Activated B cell treated with CpG ODN at 0.5 μM for 24 hours (primary cell): ENCODE results near the gene TPRN. TPM values are rescaled to one million over a fixed set of nuclear protein-coding genes. Genes with fewer than 3 reads are reported as not detected.
A peak's percentile ranks its signal among the peaks of the same experiment; 100 is the strongest.

Experiments used
- ATAC-seq: fragments of 200-7000 bp; cut with Tn5 transposase; one replicate; pipeline ENCODE4 v1.10.0; 2021; ENCODE audit warnings: low read depth, mild to moderate bottlenecking, moderate library complexity
- CTCF ChIA-PET: fragments of 350-600 bp; sonication (Branson Sonifier 250); formaldehyde crosslinking; loops from one replicate; lab custom pipeline; 2021; ENCODE audit warnings: antibody characterized with exemption; lab: Charles Lee
- POLR2A ChIA-PET: fragments of 350-600 bp; sonication (Branson Sonifier 250); formaldehyde crosslinking; loops from one replicate; lab custom pipeline; 2021; ENCODE audit warnings: antibody characterized with exemption; lab: Charles Lee
- DNase-seq: peaks from one replicate; pipeline ENCODE4 v3.0.0; 2022
- H3K27ac Mint-ChIP-seq: one replicate; pipeline ENCODE4 v1.8.0; 2020; ENCODE audit warnings: mixed read lengths
- H3K27me3 Mint-ChIP-seq: one replicate; pipeline ENCODE4 v1.8.0; 2021; ENCODE audit warnings: mixed read lengths
- H3K36me3 Mint-ChIP-seq: one replicate; pipeline ENCODE4 v1.8.0; 2021; ENCODE audit warnings: low read depth, mixed read lengths
- H3K4me1 Mint-ChIP-seq: one replicate; pipeline ENCODE4 v1.8.0; 2021; ENCODE audit warnings: mixed read lengths
- H3K4me3 Mint-ChIP-seq: one replicate; pipeline ENCODE4 v1.8.0; 2020; ENCODE audit warnings: mild to moderate bottlenecking, mixed read lengths
- H3K9me3 Mint-ChIP-seq: one replicate; pipeline ENCODE4 v1.8.0; 2020; ENCODE audit warnings: mixed read lengths
- CTCF ChIP-seq: fragments of 200-600 bp; IDR thresholded peaks from one replicate; pipeline ENCODE4 v1.8.0; 2022; ENCODE audit warnings: antibody characterized with exemption, mild to moderate bottlenecking
- intact Hi-C: fragments of 100-400 bp; cut with micrococcal nuclease; formaldehyde crosslinking; loops from one replicate; pipeline ENCODE4 v1.15.1; 2024
- total RNA-seq: library from RNA; stranded (reverse); gene quantifications from 2 replicates; pipeline ENCODE4 v1.2.3, GENCODE V29; 2022

TPRN gene
- total RNA-seq, 1 donor from 2014 or later: 11.4 TPM

DNA sequence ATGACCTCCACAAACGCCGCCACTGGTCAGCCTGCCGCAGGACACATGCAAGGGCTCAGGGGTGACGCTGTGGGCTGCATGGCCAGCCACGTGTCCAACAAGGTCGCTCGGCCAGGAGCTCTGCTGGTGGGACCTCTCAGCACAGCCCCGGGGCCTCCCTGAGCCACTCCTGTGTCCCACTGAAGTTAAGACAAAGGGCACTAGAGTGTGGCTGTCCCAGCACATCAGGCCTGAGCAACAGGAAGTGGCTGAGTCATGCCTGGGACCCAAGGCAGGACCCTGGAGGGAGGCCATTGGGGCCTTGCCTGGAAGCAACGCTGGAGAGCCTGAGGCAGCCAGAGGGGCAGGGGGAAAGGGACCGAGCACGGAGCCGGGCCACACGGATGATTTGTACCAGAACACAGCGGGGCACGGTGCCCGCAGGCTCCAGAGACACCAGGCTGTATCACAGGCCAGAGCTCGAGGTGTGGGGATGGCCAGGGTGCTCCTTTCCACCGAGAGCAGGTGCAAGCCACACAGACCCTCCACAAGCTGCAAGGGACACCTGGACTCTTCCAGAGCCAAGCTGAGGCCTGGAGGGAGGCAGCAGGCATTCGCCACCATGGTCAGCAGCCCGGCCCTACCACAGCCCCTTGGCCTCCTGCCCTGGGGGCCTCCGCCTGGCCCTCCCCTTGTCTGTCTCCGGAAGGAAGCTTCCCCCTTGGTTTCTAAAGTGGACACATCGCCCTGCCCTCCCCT lies 22.2 kb downstream of the TPRN start:
- ChIA-PET POLR2A (no interaction called here), CTCF (no interaction called here)
- Mint-ChIP-seq H3K4me1 (no peaks in the 10 kb centered on the region), H3K36me3 (peaks cover 50% of the 10 kb centered on the region), H3K27me3 (no peaks in the 10 kb centered on the region), H3K4me3 (no peak overlapping the region), H3K27ac (no peak overlapping the region), H3K9me3 (no peaks in the 10 kb centered on the region)
- TF ChIP-seq CTCF: no peak
- no peak for DNase-seq
- intact Hi-C loops: no loop called here
- ATAC-seq: no peak

DNA sequence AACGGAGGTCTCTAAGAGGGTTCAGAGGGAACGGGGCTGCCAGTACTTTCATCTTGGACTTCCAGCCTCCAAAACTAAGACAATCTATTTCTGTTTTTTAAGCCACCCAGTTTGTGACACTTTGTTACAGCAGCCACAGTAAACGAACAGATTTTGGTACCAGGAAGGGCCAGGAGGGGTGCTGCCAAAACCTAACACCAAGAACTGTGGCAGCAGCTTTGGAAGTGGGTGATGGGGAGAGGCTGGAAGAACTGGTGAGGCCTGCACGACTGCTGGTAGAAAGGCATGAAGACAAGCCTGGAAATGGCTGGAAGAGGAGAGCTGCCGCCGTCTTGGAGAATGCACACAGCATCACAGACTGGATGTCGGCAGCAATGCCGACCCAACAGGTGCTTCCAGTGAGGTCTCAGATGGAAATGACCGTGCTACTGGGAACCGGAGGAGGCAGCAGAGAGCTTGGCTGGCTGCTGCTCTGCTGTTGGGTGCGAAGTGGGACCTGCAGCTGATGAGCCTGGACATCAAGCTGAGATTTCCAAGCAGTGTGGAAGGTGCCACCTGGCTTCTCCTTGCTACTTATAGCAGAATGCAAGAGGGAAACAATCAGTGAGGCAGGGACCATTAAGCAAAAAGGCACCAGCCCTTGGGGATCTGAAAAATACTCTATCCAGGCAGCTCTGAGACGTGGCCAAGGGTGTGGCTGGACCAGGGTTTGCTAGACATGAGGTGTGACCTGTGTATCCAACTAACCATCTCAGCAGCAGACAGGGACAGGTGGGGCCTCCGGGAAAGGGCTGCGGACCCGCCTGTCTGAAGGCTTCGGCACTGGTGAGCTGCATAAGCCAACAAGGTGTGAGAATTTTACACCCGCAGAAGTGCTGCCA lies 24.0 kb downstream of the TPRN start:
- Mint-ChIP-seq H3K36me3 (peaks cover 35% of the 10 kb centered on the region), H3K27ac (no peak overlapping the region), H3K4me3 (no peak overlapping the region), H3K27me3 (no peaks in the 10 kb centered on the region), H3K9me3 (no peaks in the 10 kb centered on the region), H3K4me1 (no peaks in the 10 kb centered on the region)
- TF ChIP-seq CTCF: no peak
- ATAC-seq (peak; percentile 54), DNase-seq (no peak)
- intact Hi-C loops: no loop called here
- CTCF ChIA-PET: interaction anchor here (1.0 to 2.2 kb wide), 3 partner anchors 13 to 147 kb away, joined by 3 to 8 read pairs (median 3); partner anchors contain the start of gene SSNA1
- POLR2A ChIA-PET: interaction anchor here (0.8 to 1.0 kb wide), 3 partner anchors 12 to 46 kb away, joined by 4 to 5 read pairs (median 5); partner anchors contain the start of gene SSNA1

- no peak overlapping the region for H3K4me3 Mint-ChIP-seq
- intact Hi-C loops: no loop called here
- DNase-seq (no peak), ATAC-seq (no peak)
- ChIA-PET POLR2A (interaction anchor here (0.5 to 1.0 kb wide), 3 partner anchors 43 to 359 kb away, joined by 3 to 5 read pairs (median 5); no protein-coding TSS in a partner anchor), CTCF (interaction anchor here (1.0 to 2.2 kb wide), 2 partner anchors 14 to 146 kb away, joined by 3 to 8 read pairs; partner anchors contain the start of gene SSNA1)
- H3K36me3 Mint-ChIP-seq: peaks cover 29% of the 10 kb centered on the region
- no peaks in the 10 kb centered on the region for H3K4me1 Mint-ChIP-seq
- no peaks in the 10 kb centered on the region for H3K9me3 Mint-ChIP-seq
- no peak for TF ChIP-seq CTCF
- no peak overlapping the region for H3K27ac Mint-ChIP-seq
- H3K27me3 Mint-ChIP-seq: peaks cover 3% of the 10 kb centered on the region
Observed at GRCh38 chr9:137175345-137175961, 25.1 kb downstream of the TPRN start.

DNA sequence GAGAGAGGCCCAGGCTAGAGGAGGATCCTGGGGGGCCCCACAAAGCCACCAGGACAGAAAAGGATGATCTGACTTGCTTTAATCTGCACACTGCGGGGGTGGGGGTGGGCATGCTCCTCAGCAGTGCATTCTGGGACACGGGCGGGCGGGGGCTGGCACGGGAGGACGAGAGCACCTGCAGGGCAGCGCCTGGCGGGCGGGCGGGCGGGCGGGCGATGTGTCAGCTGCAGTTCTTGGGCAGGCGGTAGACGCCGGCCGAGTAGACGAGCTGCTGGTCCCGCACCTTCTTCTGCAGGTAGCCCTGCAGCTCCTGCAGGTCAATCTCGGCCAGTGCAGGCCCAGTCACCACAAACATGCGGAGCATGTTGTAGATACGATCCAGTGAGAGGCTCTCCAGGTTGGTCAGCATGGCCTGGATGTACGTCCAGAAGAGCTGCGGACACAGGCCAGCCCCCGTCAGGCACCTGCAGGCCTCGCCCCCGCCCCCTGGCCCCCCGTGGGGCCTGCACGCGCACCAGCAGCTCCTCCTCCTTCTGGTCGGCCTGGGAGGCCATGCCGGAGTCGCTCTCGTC lies 25.7 kb downstream of the TPRN start:
- H3K27me3 Mint-ChIP-seq: peaks cover 6% of the 10 kb centered on the region
- intact Hi-C loops: no loop called here
- ChIA-PET CTCF (interaction anchor here (1.0 to 2.2 kb wide), 2 partner anchors 14 to 146 kb away, joined by 3 to 8 read pairs; partner anchors contain the start of gene SSNA1), POLR2A (interaction anchor here (0.5 kb wide), 2 partner anchors 47 to 358 kb away, joined by 3 to 5 read pairs; no protein-coding TSS in a partner anchor)
- TF ChIP-seq CTCF: no peak
- peaks cover 24% of the 10 kb centered on the region for H3K36me3 Mint-ChIP-seq
- no peak overlapping the region for H3K4me3 Mint-ChIP-seq
- H3K4me1 Mint-ChIP-seq: no peaks in the 10 kb centered on the region
- no peaks in the 10 kb centered on the region for H3K9me3 Mint-ChIP-seq
- ATAC-seq: no peak
- DNase-seq: no peak
- no peak overlapping the region for H3K27ac Mint-ChIP-seq
